GM12874 (cell line): ENCODE results near the gene MAP2K6.

Source experiments
- TF ChIP-seq, protein P1 (sequence below): IDR thresholded peaks from 2 replicates; pipeline ENCODE4 v1.5.1; 2011; ENCODE audit warnings: low read depth, mild to moderate bottlenecking, control low read depth, low read length, moderate library complexity; ENCODE audit not compliant: insufficient read depth

Gene MAP2K6

GRCh38 chr17:69460963-69461922, 46.7 kb downstream of the MAP2K6 start:
- TF ChIP-seq, protein P1, sequence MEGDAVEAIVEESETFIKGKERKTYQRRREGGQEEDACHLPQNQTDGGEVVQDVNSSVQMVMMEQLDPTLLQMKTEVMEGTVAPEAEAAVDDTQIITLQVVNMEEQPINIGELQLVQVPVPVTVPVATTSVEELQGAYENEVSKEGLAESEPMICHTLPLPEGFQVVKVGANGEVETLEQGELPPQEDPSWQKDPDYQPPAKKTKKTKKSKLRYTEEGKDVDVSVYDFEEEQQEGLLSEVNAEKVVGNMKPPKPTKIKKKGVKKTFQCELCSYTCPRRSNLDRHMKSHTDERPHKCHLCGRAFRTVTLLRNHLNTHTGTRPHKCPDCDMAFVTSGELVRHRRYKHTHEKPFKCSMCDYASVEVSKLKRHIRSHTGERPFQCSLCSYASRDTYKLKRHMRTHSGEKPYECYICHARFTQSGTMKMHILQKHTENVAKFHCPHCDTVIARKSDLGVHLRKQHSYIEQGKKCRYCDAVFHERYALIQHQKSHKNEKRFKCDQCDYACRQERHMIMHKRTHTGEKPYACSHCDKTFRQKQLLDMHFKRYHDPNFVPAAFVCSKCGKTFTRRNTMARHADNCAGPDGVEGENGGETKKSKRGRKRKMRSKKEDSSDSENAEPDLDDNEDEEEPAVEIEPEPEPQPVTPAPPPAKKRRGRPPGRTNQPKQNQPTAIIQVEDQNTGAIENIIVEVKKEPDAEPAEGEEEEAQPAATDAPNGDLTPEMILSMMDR: no peak

DNA sequence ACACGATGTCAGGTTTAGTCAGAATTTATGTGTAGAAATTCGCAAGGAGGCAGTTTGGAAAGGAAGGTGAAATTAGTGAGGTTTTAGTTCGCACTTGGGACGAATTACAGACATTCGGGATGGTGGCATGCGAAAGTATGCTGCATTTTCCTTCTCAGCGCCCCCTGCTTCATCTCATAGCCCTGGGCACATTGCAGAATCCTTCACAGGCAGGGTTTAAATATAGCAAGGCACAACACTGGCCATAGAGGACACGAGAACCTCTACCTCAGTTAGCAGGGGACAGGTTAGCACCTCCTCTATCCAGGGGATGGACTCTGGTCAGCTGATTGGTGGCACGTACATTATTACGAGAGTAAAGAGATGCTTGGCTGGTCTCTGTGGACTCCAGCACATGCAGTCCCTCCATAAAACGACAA, 47.5 kb downstream of the MAP2K6 start:
- TF ChIP-seq, protein P1: no peak

GRCh38 chr17:69462882-69463281, 48.4 kb downstream of the MAP2K6 start:
- TF ChIP-seq, protein P1: no peak

- TF ChIP-seq, protein P1: no peak
These were observed 52.0 kb downstream of the MAP2K6 start for GRCh38 chr17:69466451-69466850.

DNA sequence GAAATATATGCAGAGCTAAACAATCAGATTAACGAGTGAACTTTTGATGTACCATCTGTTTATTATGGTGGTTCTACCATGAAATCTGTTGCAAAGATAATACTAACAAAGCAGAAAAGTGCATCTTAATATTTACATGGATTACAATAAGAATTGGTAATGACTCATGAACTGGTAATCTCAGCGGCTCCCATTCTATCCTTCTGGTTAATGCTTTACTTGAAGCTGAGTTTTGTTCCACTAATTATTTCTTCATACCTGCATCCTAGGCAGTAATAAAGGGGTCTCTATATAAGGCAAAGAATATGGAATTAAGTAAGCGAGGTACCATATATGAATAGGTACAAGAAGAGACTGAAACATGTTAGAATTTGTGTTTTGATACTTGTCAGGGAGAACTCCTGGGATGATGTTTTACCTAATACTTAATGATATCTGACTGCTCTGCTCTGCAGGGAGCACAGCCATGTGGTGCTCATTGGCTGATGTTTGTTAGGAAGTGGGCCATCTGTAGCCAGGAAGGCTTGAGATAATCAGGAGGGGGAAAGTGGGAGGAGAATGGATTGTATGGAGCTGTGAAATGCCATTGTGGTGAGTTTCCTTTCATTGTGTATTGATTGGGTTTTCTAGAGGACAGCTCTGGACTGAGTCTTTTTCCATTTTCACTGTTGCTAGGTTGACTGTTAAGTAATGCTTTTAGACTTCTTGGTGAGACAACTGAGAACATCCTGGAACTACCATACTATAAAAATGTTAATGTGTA, 52.6 kb downstream of the MAP2K6 start:
- TF ChIP-seq, protein P1: no peak

GRCh38 chr17:69468207-69468606, 53.7 kb downstream of the MAP2K6 start:
- TF ChIP-seq, protein P1: no peak

DNA sequence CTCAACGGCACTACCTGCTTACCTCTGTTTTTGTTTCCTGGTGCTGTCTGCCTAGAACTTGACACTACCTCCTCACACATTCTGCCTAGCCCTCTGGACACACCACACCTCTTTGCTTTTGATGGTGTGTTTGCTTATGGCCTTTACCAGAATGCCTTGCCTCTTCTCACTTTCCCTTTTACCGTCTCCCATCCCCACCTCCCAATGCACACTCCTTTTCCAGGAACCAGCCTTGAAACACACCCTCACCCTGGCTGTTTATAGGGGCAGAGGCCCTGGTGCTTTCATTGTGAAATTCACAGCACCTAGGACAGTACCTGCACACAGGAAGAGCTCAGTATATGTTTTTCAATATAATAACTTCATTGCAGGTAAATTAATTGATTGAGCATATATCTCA, 56.2 kb downstream of the MAP2K6 start:
- TF ChIP-seq, protein P1: no peak
